HG03066 (cell line): ENCODE results near the gene MRPL18.

ENCODE experiments used
- ATAC-seq: cut with Tn5 transposase; IDR thresholded peaks from one replicate; pipeline ENCODE4 v1.9.1; 2021; ENCODE audit warnings: low read depth; ENCODE audit not compliant: unreplicated experiment

MRPL18 gene

DNA sequence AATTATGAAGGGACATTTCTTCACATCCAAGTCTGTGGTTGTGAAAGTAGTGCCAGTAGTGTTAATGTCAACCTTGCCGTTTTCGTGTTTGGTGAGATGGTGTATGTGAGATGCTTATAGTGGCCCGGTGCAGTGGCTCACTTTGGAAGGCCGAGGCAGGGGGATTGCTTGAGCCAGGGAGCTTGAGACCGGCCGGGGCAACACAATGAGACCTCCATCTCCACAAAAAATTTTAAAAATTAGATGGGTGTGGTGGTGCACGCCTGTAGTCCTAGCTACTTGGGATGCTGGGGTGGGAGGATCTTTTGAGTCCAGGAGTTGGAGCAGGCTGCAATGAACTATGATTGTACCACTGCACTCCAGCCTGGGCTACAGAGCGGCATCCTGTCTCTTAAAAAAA is 47.2 kb downstream of the MRPL18 start:
- ATAC-seq, result no peak

DNA sequence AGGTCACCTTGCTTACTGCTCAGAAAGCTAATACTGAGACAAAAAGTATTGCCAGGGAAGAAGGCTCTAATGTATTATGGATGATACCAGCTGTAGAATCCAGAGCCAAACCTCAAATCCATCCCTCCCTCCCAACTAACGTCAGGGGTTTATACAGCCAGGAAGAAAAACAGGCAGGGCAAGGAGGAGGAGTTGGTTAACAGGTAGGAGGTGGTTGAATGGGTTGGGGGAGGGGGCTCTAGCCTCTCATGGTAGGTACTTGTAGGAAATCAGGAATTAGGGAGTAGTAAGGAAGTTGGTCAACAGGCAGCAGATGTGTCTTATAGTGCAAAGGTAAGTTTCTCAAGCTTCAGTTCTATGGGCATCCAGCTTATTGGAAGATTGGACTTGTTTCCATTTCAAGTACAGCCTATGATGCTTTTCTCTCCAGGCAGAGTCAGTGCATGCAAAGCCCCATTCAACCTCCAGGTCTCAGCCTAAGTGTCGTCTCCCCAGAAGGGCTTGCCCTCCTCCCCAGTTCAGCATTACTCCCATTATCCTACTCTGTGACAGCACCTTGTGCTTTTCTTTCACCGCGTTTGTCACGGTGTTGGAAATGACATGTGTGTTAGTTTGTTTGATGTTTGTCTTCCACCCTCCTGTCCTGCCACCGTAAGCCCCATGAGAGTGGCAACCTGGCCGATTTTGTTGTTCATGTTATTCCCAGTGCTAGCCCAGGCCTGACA is 47.9 kb downstream of the MRPL18 start:
- no peak for ATAC-seq

DNA sequence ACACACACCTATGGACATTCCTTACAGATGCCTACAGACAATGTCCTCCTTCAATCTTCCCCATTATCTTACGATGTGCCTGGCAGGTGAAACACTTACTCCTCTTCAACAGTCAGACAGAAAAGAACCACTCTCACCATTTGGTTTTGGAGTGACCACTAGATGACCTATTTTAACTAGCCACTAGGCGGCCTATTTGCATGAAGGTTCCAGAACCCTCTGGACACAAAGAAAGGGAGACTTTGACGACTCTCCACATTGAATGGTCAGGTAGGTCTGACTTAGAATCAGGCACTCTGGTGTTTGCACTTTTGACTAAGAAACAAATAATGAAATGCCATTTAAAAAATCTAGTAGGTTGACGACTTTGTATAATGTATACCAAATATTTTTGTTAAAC is 51.8 kb downstream of the MRPL18 start:
- ATAC-seq, result no peak

DNA sequence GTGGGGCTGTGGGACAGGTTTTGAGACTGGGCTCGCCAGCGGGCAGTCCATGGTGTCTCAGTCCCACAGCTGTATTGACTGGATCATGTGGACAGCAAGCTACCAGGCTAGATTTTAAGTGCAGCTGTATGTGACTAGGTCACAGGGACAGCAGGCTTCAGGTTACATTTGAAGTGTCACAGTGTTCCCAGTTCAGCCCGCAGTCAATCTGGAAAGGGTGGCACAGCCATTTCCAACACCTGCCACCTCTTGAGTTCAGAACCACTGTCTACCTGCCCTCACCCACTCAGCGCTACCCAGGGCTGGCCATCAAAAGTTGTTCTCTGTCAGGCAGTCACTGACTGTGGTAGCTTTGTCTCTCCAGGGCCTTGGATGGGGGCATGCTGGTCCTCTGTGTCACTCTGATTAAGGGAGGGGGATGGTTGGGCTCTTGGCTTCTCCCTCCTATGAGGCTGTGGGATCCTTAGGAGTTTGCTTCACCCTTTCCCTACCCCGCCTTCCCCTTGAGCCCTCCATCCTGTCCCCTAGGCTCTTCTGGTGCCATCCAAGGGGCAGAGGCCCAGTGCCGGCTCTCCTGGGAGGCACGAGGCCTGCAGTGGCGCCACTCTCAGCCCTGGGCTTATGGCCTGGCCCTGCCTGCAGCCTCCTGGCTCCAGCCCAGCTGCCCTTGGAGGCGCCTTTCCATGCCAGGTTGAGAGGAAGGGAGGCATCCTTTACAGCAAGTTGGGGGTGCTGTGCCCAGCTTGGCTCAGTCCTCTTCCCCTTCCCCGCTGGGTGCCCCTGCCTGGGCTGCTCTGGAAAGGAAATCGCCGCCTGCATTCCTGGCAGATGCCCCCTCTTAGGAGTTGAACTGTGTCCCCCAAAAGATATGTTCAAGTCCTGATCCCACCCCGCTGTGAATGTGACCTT is 54.7 kb downstream of the MRPL18 start:
- ATAC-seq, result no peak
